ENCODE results near the gene SON.
"Not testable (repeated sequence)": the region's sequence is repeated elsewhere in the genome, so short reads cannot be mapped to it uniquely, and the experiment has no call there.

Gene SON

GRCh38 chr21:33546086-33546485 is 3.2 kb downstream of the SON start:
- no peak for DNase-seq (ENCODE audit: low read depth)

GRCh38 chr21:33549848-33550771 is 7.3 kb downstream of the SON start:
- no peak for DNase-seq (ENCODE audit: low read depth)

GRCh38 chr21:33550772-33551660 is 8.2 kb downstream of the SON start:
- DNase-seq (ENCODE audit: low read depth): no peak

DNA sequence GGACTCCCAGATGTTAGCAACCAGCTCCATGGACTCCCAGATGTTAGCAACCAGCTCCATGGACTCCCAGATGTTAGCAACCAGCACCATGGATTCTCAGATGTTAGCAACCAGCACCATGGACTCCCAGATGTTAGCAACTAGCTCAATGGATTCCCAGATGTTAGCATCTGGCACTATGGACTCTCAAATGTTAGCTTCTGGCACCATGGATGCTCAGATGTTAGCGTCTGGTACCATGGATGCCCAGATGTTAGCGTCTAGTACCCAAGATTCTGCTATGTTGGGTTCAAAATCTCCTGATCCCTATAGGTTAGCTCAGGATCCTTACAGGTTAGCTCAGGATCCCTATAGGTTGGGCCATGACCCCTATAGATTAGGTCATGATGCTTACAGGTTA is 8.8 kb downstream of the SON start:
- DNase-seq (ENCODE audit: low read depth): no peak

DNA sequence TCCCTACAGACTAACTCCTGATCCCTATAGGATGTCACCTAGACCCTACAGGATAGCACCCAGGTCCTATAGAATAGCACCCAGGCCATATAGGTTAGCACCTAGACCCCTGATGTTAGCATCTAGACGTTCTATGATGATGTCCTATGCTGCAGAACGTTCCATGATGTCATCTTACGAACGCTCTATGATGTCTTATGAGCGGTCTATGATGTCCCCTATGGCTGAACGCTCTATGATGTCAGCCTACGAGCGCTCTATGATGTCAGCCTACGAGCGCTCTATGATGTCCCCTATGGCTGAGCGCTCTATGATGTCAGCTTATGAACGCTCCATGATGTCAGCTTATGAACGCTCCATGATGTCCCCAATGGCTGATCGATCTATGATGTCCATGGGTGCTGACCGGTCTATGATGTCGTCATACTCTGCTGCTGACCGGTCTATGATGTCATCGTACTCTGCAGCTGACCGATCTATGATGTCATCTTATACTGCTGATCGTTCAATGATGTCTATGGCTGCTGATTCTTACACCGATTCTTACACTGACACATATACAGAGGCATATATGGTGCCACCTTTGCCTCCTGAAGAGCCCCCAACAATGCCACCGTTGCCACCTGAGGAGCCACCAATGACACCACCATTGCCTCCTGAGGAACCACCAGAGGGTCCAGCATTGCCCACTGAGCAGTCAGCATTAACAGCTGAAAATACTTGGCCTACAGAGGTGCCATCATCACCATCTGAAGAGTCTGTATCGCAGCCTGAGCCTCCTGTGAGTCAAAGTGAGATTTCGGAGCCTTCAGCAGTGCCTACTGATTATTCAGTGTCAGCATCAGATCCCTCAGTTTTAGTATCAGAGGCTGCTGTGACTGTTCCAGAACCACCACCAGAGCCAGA is 9.5 kb downstream of the SON start:
- DNase-seq (ENCODE audit: low read depth): no peak

- no peak for DNase-seq (ENCODE audit: low read depth)
Observed at GRCh38 chr21:33552999-33553598, 10.3 kb downstream of the SON start.

DNA sequence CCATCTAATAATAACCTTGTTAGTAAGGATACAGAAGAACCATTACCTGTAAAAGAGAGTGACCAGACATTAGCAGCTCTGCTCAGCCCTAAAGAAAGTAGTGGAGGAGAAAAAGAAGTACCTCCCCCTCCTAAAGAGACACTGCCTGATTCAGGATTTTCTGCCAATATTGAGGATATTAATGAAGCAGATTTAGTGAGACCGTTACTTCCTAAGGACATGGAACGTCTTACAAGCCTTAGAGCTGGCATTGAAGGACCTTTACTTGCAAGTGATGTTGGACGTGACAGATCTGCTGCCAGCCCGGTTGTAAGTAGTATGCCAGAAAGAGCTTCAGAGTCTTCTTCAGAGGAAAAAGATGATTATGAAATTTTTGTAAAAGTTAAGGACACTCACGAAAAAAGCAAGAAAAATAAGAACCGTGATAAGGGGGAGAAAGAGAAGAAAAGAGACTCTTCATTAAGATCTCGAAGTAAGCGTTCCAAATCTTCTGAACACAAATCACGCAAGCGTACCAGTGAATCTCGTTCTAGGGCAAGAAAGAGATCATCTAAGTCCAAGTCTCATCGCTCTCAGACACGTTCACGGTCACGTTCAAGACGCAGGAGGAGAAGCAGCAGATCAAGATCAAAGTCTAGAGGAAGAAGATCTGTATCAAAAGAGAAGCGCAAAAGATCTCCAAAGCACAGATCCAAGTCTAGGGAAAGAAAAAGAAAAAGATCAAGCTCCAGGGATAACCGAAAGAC is 11.6 kb downstream of the SON start:
- no peak for DNase-seq (ENCODE audit: low read depth)

- no peak for DNase-seq (ENCODE audit: low read depth)
Observed at GRCh38 chr21:33554982-33555344, 12.1 kb downstream of the SON start.

DNA sequence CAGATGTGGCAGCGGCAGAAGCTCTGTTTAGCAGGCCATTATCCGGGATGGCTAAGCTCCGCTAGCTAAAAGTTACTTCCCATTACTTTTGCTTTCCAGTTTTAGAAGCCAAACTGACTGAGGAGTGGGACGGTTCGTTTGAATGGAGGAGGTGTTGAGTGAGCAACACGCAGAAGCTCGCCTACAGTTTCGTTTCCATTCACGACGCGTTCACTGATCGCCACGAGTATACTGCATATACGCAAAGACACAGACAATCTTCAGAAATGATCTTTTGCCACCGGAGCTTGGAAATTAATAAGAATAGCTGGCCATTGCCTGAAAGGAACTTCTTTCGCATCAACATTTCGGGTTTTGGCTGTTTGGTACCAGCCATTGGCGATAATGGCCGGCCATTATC is 14.6 kb downstream of the SON start:
- no peak for DNase-seq (ENCODE audit: low read depth)

GRCh38 chr21:33558777-33559421 is 16.1 kb downstream of the SON start:
- no peak for DNase-seq (ENCODE audit: low read depth)

GRCh38 chr21:33559813-33560212 is 17.0 kb downstream of the SON start:
- DNase-seq (ENCODE audit: low read depth): no peak

GRCh38 chr21:33560965-33561364 is 18.1 kb downstream of the SON start:
- DNase-seq (ENCODE audit: low read depth): no peak

GRCh38 chr21:33561373-33561772 is 18.5 kb downstream of the SON start:
- no peak for DNase-seq (ENCODE audit: low read depth)

DNA sequence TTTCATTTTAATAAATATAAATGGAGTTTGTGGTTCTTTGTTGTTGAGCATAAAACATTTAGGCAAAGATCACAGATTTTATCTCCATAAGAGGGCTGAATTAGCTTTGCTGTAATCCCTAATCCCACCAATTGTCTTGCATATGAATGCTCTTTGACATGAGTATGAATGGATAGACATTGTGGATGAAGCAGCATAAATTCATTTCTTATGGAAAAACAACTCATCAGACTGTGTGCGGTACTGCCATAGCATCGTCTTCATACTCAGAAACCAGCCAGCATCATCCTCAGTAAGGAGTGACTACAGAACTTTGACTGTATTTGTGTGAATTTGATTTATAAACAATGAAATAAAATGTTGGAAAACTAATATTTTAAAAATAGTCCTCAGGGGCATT is 19.6 kb downstream of the SON start:
- no peak for DNase-seq (ENCODE audit: low read depth)

DNA sequence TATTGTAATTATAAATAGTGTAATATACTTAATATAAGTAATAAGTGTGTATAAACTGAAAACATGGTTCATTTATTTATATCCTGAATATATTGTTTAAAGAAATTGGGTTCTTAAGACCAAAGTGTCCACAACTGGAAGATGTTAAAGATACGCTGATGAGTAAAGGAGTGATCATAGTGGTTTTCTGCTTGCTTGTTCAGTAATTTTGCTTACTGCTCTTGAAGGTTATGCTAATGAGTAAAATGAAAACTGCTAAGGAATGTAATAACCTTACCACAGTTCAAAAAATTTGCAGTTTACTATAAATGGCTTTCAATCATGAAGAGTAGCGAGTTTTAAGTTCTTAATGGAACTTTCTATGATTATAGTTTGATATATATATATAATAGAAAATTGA is 23.7 kb downstream of the SON start:
- no peak for DNase-seq (ENCODE audit: low read depth)

GRCh38 chr21:33567914-33568313 is 25.1 kb downstream of the SON start:
- no peak for DNase-seq (ENCODE audit: low read depth)

DNA sequence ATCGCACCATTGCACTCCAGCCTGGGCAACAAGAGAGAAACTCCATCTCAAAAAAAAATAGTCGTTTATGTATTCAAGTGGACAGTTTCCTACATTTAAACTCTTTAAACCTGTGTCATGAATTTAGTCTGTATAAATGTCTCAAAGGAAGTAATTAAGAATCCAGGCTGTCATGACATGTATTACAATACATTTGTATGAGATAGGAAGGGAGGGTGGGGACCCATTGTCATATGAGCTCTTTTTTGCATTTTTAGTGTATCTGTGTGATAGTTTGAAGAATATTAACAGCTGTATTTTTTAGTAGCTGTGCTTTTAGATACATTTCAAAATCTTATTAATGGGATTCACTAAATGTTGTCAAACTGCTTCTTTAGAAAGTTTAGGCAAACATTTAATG is 25.6 kb downstream of the SON start:
- no peak for DNase-seq (ENCODE audit: low read depth)

DNA sequence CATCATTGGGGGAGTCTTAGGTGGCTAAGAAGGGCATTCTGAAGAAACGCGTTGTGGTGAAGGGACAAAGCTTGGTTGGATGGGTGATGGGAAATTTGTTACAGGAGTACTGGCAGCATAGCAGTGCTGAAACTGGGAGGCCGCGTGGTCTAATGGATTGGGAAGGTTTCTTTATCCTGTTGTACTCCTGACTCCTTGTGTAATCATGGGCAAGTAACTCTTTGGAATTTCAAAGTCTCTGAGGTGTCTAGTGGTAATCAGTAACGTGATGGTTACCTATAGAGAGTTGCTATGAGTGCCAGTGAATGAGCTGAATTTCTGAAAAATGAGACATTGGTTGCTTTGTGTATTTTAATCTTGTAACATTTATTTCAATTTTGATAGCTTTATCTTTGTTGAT is 27.2 kb downstream of the SON start:
- no peak for DNase-seq (ENCODE audit: low read depth)

GRCh38 chr21:33572350-33572749 is 29.5 kb downstream of the SON start:
- no peak for DNase-seq (ENCODE audit: low read depth)

- not testable (repeated sequence) for DNase-seq (ENCODE audit: low read depth)
Observed at GRCh38 chr21:33576741-33577141, 33.9 kb downstream of the SON start.

Measured in stimulated activated CD8-positive, alpha-beta memory T cell treated with anti-CD3 and anti-CD28 coated beads, Interleukin-7, amount 100 ng/mL, for 24 hours (primary cell).